ENCODE measurements around the gene ATP6AP1. TPM values are rescaled to one million over a fixed set of nuclear protein-coding genes. Genes with fewer than 3 reads are reported as not detected.

ATP6AP1 gene
- total and polyA plus RNA-seq, 2 experiments from 2014 or later: 52.4 to 155 TPM

GRCh38 chrX:154441984-154442707, 13.7 kb downstream of the ATP6AP1 start:
- H3K27ac ChIP-seq: no peak overlapping the region
- no peaks in the 10 kb centered on the region for H3K36me3 ChIP-seq
- H3K9me3 ChIP-seq (ENCODE audit: low read depth): no peaks in the 10 kb centered on the region
- DNase-seq (ENCODE audit: low read depth in 1 of 2, low spot score in 1 of 2): no peak
- no peaks in the 10 kb centered on the region for H3K4me1 ChIP-seq (ENCODE audit: low read depth)
- no peaks in the 10 kb centered on the region for H3K27me3 ChIP-seq
- no peak overlapping the region for H3K4me3 ChIP-seq
- no peak for TF ChIP-seq CTCF (IDR thresholded peaks at IDR 0.05; ENCODE audit: low read depth, low read length)

- DNase-seq (ENCODE audit: low read depth in 1 of 2, low spot score in 1 of 2): peak in 1 of 2 donors; percentile 8
- H3K27ac ChIP-seq: peak overlapping the region; percentile 51
- peak overlapping the region; percentile 60 for H3K4me3 ChIP-seq
- H3K27me3 ChIP-seq: no peaks in the 10 kb centered on the region
- no peaks in the 10 kb centered on the region for H3K9me3 ChIP-seq (ENCODE audit: low read depth)
- no peaks in the 10 kb centered on the region for H3K36me3 ChIP-seq
- TF ChIP-seq CTCF (IDR thresholded peaks at IDR 0.05; ENCODE audit: low read depth, low read length): no peak
- H3K4me1 ChIP-seq (ENCODE audit: low read depth): no peaks in the 10 kb centered on the region
Observed at GRCh38 chrX:154443479-154443910, 15.0 kb downstream of the ATP6AP1 start.

- peak; percentile 64 to 74 for DNase-seq (ENCODE audit: low read depth in 1 of 2, low spot score in 1 of 2)
- peak within 1 kb of the TSS; percentile 72 for H3K27ac ChIP-seq
- peak within 1 kb of the TSS; percentile 60 for H3K4me3 ChIP-seq
- no peaks in the 10 kb centered on the region for H3K27me3 ChIP-seq
- no peak for TF ChIP-seq CTCF (IDR thresholded peaks at IDR 0.05; ENCODE audit: low read depth, low read length)
- H3K36me3 ChIP-seq: no peaks in the 10 kb centered on the region
- H3K4me1 ChIP-seq (ENCODE audit: low read depth): no peaks in the 10 kb centered on the region
- H3K9me3 ChIP-seq (ENCODE audit: low read depth): no peaks in the 10 kb centered on the region
Observed at GRCh38 chrX:154443992-154444754, 15.7 kb downstream of the ATP6AP1 start, which contains the start of gene FAM50A. Gene FAM50A (plus strand): TSS chrX:154444141. CDS start chrX:154444236, 95 bp downstream.

- no peak for DNase-seq (ENCODE audit: low read depth in 1 of 2, low spot score in 1 of 2)
- H3K4me3 ChIP-seq: peak overlapping the region; percentile 60
- no peaks in the 10 kb centered on the region for H3K4me1 ChIP-seq (ENCODE audit: low read depth)
- H3K36me3 ChIP-seq: no peaks in the 10 kb centered on the region
- H3K27me3 ChIP-seq: no peaks in the 10 kb centered on the region
- TF ChIP-seq CTCF (IDR thresholded peaks at IDR 0.05; ENCODE audit: low read depth, low read length): no peak
- no peak overlapping the region for H3K27ac ChIP-seq
- no peaks in the 10 kb centered on the region for H3K9me3 ChIP-seq (ENCODE audit: low read depth)
Observed at GRCh38 chrX:154444755-154445246, 16.3 kb downstream of the ATP6AP1 start.

GRCh38 chrX:154445776-154446175, 17.3 kb downstream of the ATP6AP1 start:
- no peak for TF ChIP-seq CTCF (IDR thresholded peaks at IDR 0.05; ENCODE audit: low read depth, low read length)
- Histone ChIP-seq H3K36me3 (no peaks in the 10 kb centered on the region), H3K27ac (no peak overlapping the region), H3K4me3 (no peak overlapping the region), H3K9me3 (ENCODE audit: low read depth) (no peaks in the 10 kb centered on the region), H3K27me3 (no peaks in the 10 kb centered on the region), H3K4me1 (ENCODE audit: low read depth) (no peaks in the 10 kb centered on the region)
- no peak for DNase-seq (ENCODE audit: low read depth in 1 of 2, low spot score in 1 of 2)
